A549 (cell line): ENCODE results near the gene BRD1. TPM values are rescaled to one million over a fixed set of nuclear protein-coding genes. Genes with fewer than 3 reads are reported as not detected.

Experiments
- ATAC-seq, 2 experiments: fragments of 200-7000 bp in 1 of 2; fragments of >200 bp in 1 of 2; cut with Nextera tagmentation in 1 of 2; cut with Tn5 transposase in 1 of 2; 3 replicates each; pipeline versions ENCODE4 v1.8.0 to v1.9.1; 2018 to 2020; ENCODE audit warnings: mild to moderate bottlenecking in 1 of 2, moderate library complexity in 1 of 2
- CTCF ChIA-PET: fragments of 300-600 bp; sonication (Branson Sonifier 250); formaldehyde crosslinking; extraction: SDS; loops from one replicate; lab custom pipeline; 2021; ENCODE audit warnings: antibody characterized with exemption, inconsistent platforms; lab: Yijun Ruan, JAX
- POLR2A ChIA-PET: fragments of 350-600 bp; formaldehyde crosslinking; extraction: SDS; loops from one replicate; lab custom pipeline; 2021; ENCODE audit warnings: antibody characterized with exemption, inconsistent platforms; lab: Yijun Ruan, JAX
- DNase-seq, 2 experiments: peaks; one replicate each; pipeline versions ENCODE4 v3.0.0 to v3.0.0-alpha.2; 2011 to 2016; ENCODE audit warnings: low read depth in 1 of 2, low spot score in 1 of 2
- FAIRE-seq: peaks from 2 replicates; lab custom pipeline; 2011; peaks lifted over from hg19 to GRCh38; lab: Jason Lieb, UNC
- H3K27ac ChIP-seq, 2 experiments: fragments of >200 bp; sonication (Bioruptor Twin); formaldehyde crosslinking; 3 replicates each; pipeline ENCODE4 v1.5.1; 2016 to 2017
- H3K4me1 ChIP-seq: fragments of >200 bp; sonication (Bioruptor Twin); formaldehyde crosslinking; 3 replicates; pipeline ENCODE4 v1.6.1; 2016
- H3K4me2 ChIP-seq: fragments of >200 bp; sonication (Bioruptor Twin); formaldehyde crosslinking; 3 replicates; pipeline ENCODE4 v1.6.1; 2016
- H3K4me3 ChIP-seq: fragments of >200 bp; sonication (Bioruptor Twin); formaldehyde crosslinking; 3 replicates; pipeline ENCODE4 v1.5.1; 2016
- H3K9me3 ChIP-seq: fragments of >200 bp; sonication (Bioruptor Twin); formaldehyde crosslinking; 3 replicates; pipeline ENCODE4 v1.6.1; 2016
- CBX8 ChIP-seq: fragments of 200-600 bp; sonication (generic); IDR thresholded peaks from 2 replicates; pipeline ENCODE4 v1.6.1; 2016
- EHF ChIP-seq: fragments of 250-450 bp; sonication (Bioruptor Pico); IDR thresholded peaks from 2 replicates; pipeline ENCODE4 v1.5.0; 2020; ENCODE audit warnings: mild to moderate bottlenecking
- EHMT2 ChIP-seq: fragments of 200-600 bp; sonication (generic); IDR thresholded peaks from 2 replicates; pipeline ENCODE4 v1.6.1; 2016; ENCODE audit warnings: antibody characterized with exemption, low read depth, mild to moderate bottlenecking, moderate library complexity
- FOSL2 ChIP-seq, 2 experiments: fragments of 450-650 bp in 1 of 2; fragments of >200 bp in 1 of 2; sonication (Bioruptor Twin) in 1 of 2; formaldehyde crosslinking; IDR thresholded peaks; 2 replicates each; pipeline versions ENCODE4 v1.5.0 to v1.6.1; 2016 to 2020; ENCODE audit warnings: mild to moderate bottlenecking in 1 of 2, moderate library complexity in 1 of 2
- HEYL ChIP-seq: fragments of 250-450 bp; sonication (Bioruptor Pico); IDR thresholded peaks from 2 replicates; pipeline ENCODE4 v1.8.0; 2021; ENCODE audit warnings: mild to moderate bottlenecking, moderate library complexity
- HOXA7 ChIP-seq: fragments of 250-450 bp; sonication (Bioruptor Pico); IDR thresholded peaks from 2 replicates; pipeline ENCODE4 v1.5.0; 2020; ENCODE audit warnings: mild to moderate bottlenecking, moderate library complexity
- JUNB ChIP-seq: fragments of >200 bp; sonication (Bioruptor Twin); formaldehyde crosslinking; IDR thresholded peaks from 2 replicates; pipeline ENCODE4 v1.6.1; 2016
- MAFK ChIP-seq: fragments of 450-650 bp; IDR thresholded peaks from 2 replicates; pipeline ENCODE4 v1.6.1; 2014; ENCODE audit not compliant: partially characterized antibody
- MAZ ChIP-seq: fragments of 150-350 bp; IDR thresholded peaks from 2 replicates; pipeline ENCODE4 v1.6.1; 2014; ENCODE audit warnings: antibody characterized with exemption, low read depth, low read length, borderline replicate concordance
- NR3C1 ChIP-seq: fragments of >200 bp; sonication (Bioruptor Twin); formaldehyde crosslinking; IDR thresholded peaks from 3 replicates; pipeline ENCODE4 v1.6.1; 2017
- POLR2AphosphoS2 ChIP-seq: conservative IDR thresholded peaks from 2 replicates; pipeline ENCODE4 v1.6.1; 2012; ENCODE audit warnings: low read length, improper control_type of control experiment, inconsistent platforms
- RAD21 ChIP-seq, 2 experiments: fragments of >200 bp in 1 of 2; sonication (Bioruptor Twin) in 1 of 2; formaldehyde crosslinking in 1 of 2; IDR thresholded peaks in 1 of 2; conservative IDR thresholded peaks in 1 of 2; 2 replicates in 1 of 2; 3 replicates in 1 of 2; pipeline ENCODE4 v1.6.1; 2012 to 2018; ENCODE audit warnings: inconsistent platforms in 1 of 2
- RNF2 ChIP-seq: fragments of 200-600 bp; sonication (generic); IDR thresholded peaks from 2 replicates; pipeline ENCODE4 v1.6.1; 2016; ENCODE audit warnings: low read depth, mild to moderate bottlenecking, antibody characterized with exemption, moderate library complexity, borderline replicate concordance
- SMC3 ChIP-seq: fragments of >200 bp; sonication (Bioruptor Twin); formaldehyde crosslinking; IDR thresholded peaks from 3 replicates; pipeline ENCODE4 v1.6.1; 2018; ENCODE audit warnings: inconsistent platforms
- SREBF2 ChIP-seq: fragments of 450-650 bp; IDR thresholded peaks from 2 replicates; pipeline ENCODE4 v1.6.1; 2014; ENCODE audit warnings: mild to moderate bottlenecking, moderate library complexity
- ZC3H11A ChIP-seq: fragments of 450-650 bp; IDR thresholded peaks from 2 replicates; pipeline ENCODE4 v1.6.1; 2014; ENCODE audit warnings: antibody characterized with exemption, mild to moderate bottlenecking
- ZSCAN20 ChIP-seq: fragments of 250-450 bp; sonication (Bioruptor Pico); IDR thresholded peaks from 2 replicates; pipeline ENCODE4 v1.8.0; 2022; ENCODE audit warnings: mild to moderate bottlenecking, moderate library complexity
- WGBS: methylation state at CpG from one replicate; pipeline ENCODE4 v1.1.6; 2017; ENCODE audit errors: missing lambda C conversion rate; 5-methylcytosine and 5-hydroxymethylcytosine counted together
- polyA plus RNA-seq, 4 experiments: library from polyadenylated mRNA; depleted of rRNA in 3 of 4; stranded (reverse); fragments of >200 nt; fragmentation: RNase III in 1 of 4; extraction: RNeasy Plus Mini Kit Qiagen cat#74134 plus additional on column Dnase treatment in 1 of 4; gene quantifications; 2 replicates in 3 of 4; 3 replicates in 1 of 4; pipeline ENCODE4 v1.2.3, GENCODE V29; 2011 to 2017
- TF ChIP-seq, protein P1 (sequence below): fragments of >200 bp; sonication (Bioruptor Twin); formaldehyde crosslinking; IDR thresholded peaks from 3 replicates; pipeline ENCODE4 v1.5.1; 2016
- TF ChIP-seq, protein P2 (sequence below): fragments of 150-350 bp; IDR thresholded peaks from 2 replicates; pipeline ENCODE4 v1.6.1; 2014; ENCODE audit warnings: low read depth, mild to moderate bottlenecking, low read length

BRD1 gene
- polyA plus RNA-seq, 2 of the 4 experiments (the other 2 are of a cell fraction), result 3.7 to 11.5 TPM

DNA sequence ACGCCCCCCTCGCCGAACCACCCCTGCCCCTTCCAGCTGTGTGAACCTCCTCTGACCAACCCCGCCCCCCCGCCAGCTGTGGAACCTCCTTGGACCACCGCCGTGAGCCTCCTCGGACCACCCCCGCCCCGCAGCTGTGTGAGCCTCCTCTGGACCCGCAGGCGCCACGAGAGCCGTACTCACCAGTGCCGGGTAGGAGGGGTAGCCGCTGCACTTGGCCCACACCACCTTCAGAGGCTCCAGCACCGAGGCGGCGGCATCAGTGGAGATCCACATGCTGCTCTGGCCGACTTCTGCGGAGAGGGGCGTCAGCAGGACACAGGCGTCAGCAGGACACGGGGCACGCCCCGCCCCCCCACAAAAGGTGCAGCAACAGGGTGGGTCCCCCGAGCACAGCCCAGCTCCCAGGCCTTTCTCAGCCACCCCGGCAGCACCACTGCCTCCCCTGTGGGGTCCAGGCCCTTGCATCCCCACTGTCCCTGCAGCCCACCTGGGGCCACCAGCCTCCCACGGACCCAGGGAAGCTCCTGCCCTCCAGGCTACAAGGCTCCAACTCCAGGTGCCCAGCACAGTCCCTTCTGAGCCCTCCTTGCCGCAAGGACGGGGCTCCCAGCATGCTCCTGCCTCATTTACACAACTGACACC is 51.7 kb downstream of the BRD1 start:
- DNase-seq (no peak), ATAC-seq (no peak), FAIRE-seq (no peak)
- H3K9me3 ChIP-seq, result no peaks in the 10 kb centered on the region
- no peak overlapping the region for H3K27ac ChIP-seq
- no peak overlapping the region for H3K4me3 ChIP-seq
- ChIA-PET CTCF (no interaction called here), POLR2A (no interaction called here)
- 91% methylated on average over 7 of the region's 31 CpGs for WGBS
- no peaks in the 10 kb centered on the region for H3K4me1 ChIP-seq
- no peak for TF ChIP-seq JUNB
- TF ChIP-seq EHF (CRISPR knock-in tag), result no peak
- TF ChIP-seq ZC3H11A, result no peak
- TF ChIP-seq, protein P1, sequence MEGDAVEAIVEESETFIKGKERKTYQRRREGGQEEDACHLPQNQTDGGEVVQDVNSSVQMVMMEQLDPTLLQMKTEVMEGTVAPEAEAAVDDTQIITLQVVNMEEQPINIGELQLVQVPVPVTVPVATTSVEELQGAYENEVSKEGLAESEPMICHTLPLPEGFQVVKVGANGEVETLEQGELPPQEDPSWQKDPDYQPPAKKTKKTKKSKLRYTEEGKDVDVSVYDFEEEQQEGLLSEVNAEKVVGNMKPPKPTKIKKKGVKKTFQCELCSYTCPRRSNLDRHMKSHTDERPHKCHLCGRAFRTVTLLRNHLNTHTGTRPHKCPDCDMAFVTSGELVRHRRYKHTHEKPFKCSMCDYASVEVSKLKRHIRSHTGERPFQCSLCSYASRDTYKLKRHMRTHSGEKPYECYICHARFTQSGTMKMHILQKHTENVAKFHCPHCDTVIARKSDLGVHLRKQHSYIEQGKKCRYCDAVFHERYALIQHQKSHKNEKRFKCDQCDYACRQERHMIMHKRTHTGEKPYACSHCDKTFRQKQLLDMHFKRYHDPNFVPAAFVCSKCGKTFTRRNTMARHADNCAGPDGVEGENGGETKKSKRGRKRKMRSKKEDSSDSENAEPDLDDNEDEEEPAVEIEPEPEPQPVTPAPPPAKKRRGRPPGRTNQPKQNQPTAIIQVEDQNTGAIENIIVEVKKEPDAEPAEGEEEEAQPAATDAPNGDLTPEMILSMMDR, result no peak
- TF ChIP-seq, protein P2, sequence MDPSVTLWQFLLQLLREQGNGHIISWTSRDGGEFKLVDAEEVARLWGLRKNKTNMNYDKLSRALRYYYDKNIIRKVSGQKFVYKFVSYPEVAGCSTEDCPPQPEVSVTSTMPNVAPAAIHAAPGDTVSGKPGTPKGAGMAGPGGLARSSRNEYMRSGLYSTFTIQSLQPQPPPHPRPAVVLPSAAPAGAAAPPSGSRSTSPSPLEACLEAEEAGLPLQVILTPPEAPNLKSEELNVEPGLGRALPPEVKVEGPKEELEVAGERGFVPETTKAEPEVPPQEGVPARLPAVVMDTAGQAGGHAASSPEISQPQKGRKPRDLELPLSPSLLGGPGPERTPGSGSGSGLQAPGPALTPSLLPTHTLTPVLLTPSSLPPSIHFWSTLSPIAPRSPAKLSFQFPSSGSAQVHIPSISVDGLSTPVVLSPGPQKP, result no peak
- no peak for TF ChIP-seq HOXA7 (CRISPR knock-in tag)
- TF ChIP-seq NR3C1, result no peak
- TF ChIP-seq ZSCAN20 (CRISPR knock-in tag), result no peak
- TF ChIP-seq SMC3, result no peak
- TF ChIP-seq SREBF2, result no peak
- TF ChIP-seq POLR2AphosphoS2, result no peak
- TF ChIP-seq RNF2, result no peak
- TF ChIP-seq FOSL2 (IDR thresholded peaks at IDR 0.05), result no peak
- TF ChIP-seq FOSL2 (CRISPR knock-in tag; IDR thresholded peaks at IDR 0.05), result no peak
- no peak for TF ChIP-seq MAFK
- no peak for TF ChIP-seq MAZ
- TF ChIP-seq RAD21 (conservative IDR thresholded peaks at IDR 0.05 in 1 of 2, IDR thresholded peaks at IDR 0.05 in 1 of 2), result no peak
- H3K4me2 ChIP-seq, result no peak overlapping the region

DNA sequence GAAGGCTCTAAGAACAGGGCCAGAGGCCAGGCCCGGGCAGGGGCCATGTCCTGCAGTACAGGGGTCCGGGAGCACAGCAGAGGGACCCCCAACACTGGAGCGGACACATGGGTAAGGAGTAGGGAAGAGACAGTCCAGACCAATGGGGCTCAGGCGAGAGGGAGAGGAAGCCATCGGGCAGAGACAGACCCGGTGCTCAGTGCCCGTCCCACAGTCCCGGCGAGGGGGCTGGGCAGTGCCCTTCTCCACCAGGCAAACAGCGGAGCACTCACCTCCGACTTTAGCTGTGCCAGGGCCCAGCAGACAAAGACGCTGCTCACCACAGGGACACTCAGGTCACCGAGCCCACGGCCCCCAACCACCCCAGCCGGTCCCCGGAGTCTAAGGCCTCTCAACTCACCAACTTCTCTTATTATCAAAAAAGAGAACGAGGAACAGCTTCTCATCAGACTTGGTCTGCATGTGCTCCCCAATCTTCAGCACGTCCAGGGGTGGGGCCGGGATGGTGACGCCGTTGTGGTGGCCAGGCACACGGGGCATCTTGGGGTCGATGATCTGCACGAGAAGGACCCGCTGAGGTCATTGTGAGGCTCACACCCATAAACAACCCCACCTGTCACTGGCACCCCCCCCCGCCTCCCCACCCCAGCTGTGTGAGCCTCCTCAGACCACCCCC is 52.3 kb downstream of the BRD1 start:
- ATAC-seq, result no peak
- ChIA-PET POLR2A (no interaction called here), CTCF (interaction anchor here (0.7 kb wide), 1 partner anchor 36 kb away, joined by 3 read pairs; no protein-coding TSS in a partner anchor)
- TF ChIP-seq EHMT2 (no peak), HEYL (CRISPR knock-in tag) (no peak)
- Histone ChIP-seq H3K4me2 (no peak overlapping the region), H3K9me3 (no peaks in the 10 kb centered on the region), H3K4me1 (no peaks in the 10 kb centered on the region), H3K4me3 (no peak overlapping the region), H3K27ac (no peak overlapping the region)
- FAIRE-seq, result no peak
- WGBS, result 92% methylated on average over 23 of the region's 26 CpGs
- no peak for DNase-seq

DNA sequence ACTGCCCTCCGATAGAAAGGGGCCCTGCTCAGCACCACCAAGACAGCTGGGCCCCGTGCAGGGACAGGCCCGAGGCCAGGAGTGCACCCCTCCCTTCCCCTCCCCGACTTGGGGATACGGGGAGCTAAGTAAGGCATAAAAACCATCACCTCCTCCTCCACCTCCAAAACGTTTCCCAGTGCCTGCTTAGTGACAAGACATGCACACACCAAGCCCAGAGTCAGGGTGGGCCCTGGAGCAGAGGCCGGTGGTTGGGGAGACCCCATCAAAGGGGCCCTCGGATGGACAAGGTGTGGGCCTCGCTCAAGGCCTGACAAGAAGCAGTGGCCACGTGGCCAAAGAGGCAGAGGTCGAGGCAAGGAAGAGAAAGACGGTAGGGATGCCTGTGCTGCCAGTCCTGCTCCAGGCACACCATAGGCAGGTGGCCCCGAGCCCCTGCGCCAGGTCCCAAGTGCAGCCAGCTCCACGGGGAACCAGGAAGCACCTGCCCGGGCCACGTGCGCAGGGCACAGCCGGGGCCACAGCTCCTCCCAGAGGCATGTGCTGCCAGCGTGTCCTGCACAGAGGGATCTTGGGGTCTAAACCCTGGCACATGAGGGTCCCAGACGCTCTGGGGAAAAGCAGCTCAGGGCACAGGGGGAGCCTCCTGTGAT is 53.0 kb downstream of the BRD1 start:
- 88% methylated on average over 19 of the region's 21 CpGs for WGBS
- FAIRE-seq, result no peak

More for the DNA sequence above, 53.0 kb downstream of the BRD1 start:
- H3K4me1 ChIP-seq, result no peaks in the 10 kb centered on the region
- CTCF ChIA-PET, result interaction anchor here (0.7 to 1.2 kb wide), 2 partner anchors 36 to 256 kb away, joined by 3 to 4 read pairs; no protein-coding TSS in a partner anchor
- H3K27ac ChIP-seq, result no peak overlapping the region
- DNase-seq (no peak), ATAC-seq (no peak; a peak in 1 of 6 replicates)
- H3K4me2 ChIP-seq, result no peak overlapping the region
- no peaks in the 10 kb centered on the region for H3K9me3 ChIP-seq
- H3K4me3 ChIP-seq, result no peak overlapping the region
- POLR2A ChIA-PET, result no interaction called here
- TF ChIP-seq NR3C1, result no peak
- no peak for TF ChIP-seq HEYL (CRISPR knock-in tag)
- TF ChIP-seq CBX8, result no peak
- TF ChIP-seq, all 56 proteins: peak for 0
